T-helper 1 cell treated with Interleukin-12 subunit alpha and Interleukin-12 subunit beta and Interleukin-4 antibody, amounts not matched to agents 30 ng/mL and 1 ng/mL, for 36 hours (primary cell): ENCODE measurements around the gene TMEM221. TPM values are rescaled to one million over a fixed set of nuclear protein-coding genes. Genes with fewer than 3 reads are reported as not detected.

Experiments used
- intact Hi-C: fragments of 100-400 bp; cut with micrococcal nuclease; formaldehyde crosslinking; loops from one replicate; pipeline ENCODE4 v1.15.1; 2024
- total RNA-seq: library from RNA; stranded (reverse); gene quantifications from 2 replicates; pipeline ENCODE4 v1.2.3, GENCODE V29; 2022

The TMEM221 gene
- total RNA-seq, 1 donor from 2014 or later: not detected

DNA sequence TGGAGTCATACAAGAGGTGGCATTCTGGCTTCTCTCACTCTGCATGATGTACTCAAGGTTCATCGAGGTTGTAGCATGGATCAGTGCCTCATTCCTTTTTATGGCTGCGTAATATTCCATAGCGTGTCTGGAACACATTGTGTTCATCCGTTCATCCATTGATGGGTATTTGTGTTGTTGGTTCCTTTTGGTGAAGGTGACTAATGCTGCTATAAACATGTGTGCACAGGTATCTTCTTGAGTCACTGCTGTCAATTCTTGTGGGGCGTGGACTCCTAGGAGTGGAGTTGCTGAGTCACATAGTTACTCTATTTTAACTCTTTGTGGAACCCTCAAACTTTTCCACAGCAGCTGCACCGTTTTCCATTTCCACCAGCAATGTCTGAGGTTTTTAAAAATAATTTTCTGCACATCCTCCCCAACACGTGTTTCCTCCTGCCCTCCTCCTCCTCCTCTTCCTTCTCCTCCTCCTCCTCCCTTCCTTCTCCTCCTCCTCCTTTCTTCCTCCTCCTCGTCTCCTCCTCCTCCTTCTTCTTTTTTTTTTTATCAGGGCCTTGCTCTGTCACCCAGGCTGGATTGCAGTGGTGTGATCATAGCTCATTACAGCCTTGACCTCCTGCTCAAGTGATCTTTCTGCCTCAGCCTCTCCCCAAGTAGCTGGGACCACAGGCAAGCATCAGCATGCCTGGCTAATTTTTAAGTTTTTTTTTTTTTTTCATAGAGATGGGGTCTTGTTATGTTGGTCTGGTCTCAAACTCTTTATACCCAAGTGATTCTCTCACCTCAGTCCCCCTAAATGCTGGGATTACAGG is 2.0 kb upstream of the TMEM221 start:
- intact Hi-C loops: no loop called here

DNA sequence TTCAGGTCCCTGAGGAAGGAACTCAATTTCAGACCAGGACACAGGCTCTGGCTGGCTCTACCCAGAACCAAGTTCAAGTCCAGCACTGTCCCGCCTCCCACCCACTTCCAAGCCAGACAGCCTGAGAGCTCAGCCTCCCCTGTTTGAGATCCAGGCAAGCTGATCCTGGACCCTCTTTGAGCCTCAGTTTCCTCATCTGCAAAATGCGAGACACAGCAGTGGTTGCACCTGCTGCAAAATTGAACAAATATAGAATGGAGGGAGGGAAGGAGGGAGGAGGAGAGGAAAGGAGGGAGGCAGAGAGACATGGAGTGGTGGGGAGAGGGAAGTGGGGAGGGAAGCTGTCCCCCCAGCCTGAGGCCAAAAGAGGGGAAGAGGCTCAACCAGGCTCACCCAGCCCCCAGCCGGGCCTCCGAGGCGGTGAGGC is 751 bp downstream of the TMEM221 start:
- intact Hi-C loops: no loop called here

DNA sequence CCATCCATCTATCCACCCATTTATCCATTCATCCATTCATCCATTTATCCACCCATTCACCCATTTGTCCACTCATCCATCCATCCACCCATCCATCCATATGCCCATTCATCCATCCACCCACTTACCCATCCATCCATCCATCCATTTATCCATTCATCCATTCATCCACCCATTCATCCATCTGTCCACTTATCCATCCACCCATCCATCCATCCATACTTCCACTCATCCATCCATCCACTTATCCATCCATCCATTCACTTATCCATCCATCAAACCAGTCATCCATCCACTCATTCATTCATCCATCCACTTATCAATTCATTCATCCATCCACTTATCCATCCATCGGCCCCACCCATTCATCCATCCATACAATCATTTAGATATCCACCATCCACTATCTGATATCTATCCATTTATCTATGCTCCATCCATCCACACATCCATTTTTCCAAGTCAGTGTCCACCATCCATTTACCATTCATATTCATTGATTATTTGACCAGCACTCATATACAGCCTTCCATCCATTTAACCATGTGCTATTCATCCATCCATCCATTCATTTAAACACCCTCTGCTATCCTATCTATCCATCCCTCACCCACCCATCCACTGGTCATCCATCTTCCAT is 2.8 kb downstream of the TMEM221 start:
- intact Hi-C loops: no loop called here

DNA sequence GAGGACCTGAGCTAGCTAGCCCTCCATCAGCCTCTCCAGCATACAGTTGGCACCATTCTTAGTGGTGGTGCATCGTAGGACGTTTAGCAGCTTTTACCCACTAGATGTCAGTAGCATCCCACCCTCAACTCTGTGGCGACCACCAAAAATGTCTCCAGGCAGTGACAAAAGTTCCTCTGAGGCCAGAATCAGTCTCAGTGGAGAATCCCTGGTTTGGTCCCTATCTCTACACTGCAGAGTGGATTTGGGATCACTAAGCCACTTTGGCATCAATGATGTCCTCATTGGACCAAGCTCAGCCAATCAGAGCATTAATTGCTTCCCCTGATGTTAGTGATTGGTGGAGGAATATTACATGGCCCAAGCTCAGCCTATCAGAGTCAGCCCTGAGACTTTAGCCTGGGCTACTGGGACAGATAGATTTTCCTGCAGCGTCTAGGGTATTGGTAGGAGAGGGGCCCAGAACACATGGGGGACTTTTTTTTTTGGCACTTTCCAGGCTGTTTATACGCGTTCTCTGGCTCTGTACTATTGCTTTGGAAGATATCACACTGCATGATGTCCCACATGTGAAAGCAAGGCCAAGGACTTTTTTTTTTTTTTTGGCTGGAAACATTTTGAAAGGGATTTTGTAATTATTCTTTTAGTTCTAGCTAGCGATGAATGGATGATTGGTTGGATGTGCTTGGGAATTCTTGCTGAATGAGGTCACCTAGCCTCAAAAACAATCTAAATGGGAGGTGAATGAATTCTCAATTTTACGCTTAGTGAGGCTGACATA is 7.0 kb downstream of the TMEM221 start:
- intact Hi-C loops: no loop called here

DNA sequence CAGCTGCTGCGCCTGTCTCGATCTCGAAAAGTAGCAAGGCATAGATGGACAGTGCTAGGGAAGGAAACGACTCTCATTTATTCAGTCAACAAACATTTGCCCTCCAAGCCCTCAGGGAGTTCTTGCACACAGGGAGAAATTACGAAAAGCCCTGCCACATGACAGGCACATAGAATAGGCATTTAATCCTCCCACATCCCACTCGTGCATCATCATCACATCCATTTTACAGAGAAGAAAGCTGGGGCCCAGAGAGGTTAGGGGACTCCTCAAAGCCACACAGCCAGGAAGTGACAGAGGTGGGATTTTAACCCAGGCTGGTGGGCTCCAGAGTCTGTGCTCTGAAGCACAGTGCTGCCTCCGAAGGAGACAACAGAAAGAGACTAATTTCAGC is 11.6 kb downstream of the TMEM221 start:
- intact Hi-C loops: no loop called here

DNA sequence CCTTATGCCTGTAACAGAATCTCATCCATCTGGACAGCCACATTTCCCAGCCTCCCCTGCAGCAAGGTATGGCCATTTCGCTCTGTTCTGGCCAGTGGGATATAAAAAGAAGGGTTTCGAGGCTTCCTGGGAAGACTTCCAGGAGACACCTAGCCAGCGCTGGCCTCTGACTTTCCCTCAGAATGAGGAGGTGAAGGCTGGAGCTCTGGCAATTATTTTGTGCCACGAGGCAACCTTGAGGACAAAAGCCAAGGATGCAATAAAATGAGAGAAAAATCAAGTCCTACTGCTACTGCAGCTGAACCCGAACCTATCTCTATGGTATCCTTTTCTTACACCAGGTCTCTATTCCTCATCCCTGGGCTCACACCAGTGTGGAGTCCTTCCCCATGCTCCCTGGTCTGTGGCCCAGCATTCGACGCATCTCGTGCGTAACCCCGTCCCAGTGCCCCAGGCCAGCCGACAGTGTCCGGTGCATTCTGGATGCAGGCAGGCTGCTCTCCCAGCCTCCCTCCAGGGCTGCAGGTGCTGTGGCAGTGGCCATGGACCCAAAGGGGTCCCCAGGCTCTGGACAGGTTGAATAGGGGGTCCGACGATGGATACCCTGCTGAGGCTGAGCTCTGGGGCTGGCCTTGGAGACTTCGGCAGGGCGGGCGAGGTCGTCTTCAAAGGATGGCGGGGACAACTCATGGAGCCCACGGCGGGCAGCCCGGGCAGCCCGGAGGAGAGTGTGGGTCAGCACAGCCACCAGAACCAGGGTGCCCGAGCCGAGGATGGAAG is 12.2 kb downstream of the TMEM221 start:
- intact Hi-C loops: no loop called here

DNA sequence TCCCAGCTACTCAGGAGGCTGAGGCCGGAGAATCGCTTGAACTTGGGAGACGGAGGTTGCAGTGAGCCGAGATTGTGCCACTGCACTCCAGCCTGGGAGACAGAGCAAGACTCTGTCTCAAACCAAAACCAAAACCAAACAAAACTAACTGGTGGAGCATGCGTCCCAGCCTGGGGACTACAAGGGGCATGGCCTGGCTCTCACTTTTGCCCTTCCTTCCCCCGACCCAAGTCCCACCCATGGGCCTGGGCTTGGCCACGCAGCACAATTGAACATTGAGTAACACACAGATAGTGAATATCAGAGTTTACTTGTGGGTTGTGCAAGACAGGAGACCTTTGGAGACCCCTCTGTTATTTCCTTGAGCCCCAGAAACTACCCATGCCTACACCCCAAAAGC is 13.2 kb downstream of the TMEM221 start:
- intact Hi-C loops: no loop called here

DNA sequence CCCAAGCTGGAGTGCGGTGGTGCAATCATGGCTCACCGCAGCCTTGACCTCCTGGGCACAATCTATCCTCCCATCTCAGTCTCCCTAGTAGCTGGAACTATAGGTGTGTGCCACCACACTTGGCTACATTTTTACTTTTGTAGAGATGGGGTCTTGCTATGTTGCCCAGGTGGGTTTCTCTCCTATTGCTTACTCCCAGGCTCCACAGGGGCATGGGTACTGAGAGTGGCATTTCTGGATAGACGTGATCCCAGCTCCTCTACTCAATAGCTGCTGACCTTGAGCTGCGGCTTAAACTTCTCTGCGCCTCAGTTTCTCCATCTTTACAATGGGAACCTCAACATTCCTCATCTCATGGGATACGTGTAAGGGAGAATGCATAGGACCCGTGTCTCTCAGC is 17.1 kb downstream of the TMEM221 start:
- intact Hi-C loops: no loop called here

DNA sequence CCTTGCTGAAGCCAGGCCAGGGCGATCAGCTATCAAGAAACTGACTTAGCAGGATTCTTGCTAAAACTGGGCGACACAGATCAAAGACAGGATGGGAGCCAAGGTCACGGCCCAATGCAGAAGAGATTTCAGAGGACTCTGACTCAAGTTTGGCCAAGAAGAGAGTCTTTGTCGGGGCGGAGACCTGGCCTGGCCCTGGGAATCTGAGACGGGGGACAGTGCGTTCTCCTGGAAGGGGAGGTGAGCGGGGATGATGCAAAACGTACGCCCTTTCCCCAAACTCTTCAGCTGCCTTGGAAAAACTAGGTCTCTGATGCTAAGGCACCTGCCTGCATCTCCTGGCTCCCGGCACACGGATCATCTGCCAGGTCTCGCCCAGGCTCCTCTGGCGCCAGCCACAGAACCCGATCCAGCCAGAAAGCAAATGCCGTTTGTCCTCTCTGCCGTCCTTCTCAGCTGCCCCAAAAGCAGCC is 18.8 kb downstream of the TMEM221 start:
- intact Hi-C loops: no loop called here

DNA sequence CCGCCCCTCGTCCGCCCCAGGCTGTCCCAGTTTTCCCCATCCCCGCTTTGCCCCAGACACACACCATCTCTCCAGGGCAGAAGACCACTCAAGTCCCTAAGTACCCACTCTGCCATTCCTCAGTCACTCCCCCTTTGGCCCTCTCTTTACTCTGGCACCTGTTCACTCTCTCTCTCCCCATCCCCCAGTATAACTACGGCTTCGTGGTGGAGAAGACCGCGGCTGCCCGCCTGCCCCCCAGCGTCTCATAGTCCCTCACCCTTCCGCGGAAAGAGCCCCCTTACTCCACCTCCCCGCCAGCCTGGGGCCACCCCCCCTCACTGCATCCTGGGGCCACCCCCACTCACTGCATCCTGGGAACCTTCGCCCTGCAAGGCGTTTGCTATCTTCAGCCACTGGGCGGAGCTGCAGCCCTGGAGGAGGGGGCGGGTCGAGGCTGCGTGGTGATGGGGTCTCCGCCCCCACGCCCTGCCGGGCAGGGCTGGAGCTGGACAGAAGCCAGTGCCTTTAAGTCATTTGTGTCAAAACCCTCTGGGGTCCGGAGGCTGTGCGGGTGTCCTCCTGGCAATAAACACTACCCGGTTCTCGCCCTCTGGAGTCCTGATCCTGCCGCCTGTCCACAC is 23.6 kb downstream of the TMEM221 start:
- intact Hi-C loops: no loop called here

DNA sequence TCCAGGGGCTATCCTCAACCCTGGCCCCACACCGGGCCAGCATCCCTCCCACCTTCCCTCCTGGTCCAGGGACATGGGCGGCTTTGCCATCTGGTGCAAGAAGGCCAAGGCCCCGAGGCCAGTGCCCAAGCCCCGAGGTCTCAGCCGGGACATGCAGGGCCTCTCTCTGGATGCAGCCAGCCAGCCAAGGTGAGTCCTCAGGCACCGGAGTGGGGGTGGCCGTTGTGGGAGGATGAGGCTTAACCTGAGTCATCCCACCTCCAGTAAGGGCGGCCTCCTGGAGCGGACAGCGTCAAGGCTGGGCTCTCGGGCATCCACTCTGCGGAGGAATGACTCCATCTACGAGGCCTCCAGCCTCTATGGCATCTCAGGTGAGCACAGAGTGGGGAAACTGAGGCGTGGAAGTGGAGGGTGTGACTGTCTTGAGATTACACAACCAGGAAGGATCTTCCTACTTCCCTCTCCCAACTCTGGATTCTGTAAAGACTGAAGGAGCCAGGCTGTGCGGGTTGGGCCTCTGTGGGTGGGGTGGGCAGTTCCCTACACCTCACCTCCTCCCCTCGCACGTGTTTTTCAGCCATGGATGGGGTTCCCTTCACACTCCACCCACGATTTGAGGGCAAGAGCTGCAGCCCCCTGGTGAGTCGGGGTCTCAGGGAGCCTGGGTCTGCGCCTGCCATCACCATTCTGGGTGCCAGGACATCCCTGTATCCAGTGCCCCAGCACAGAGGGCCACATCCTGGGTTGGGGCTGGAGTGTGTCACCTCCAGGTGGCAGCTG is 24.8 kb downstream of the TMEM221 start:
- intact Hi-C loops: no loop called here

DNA sequence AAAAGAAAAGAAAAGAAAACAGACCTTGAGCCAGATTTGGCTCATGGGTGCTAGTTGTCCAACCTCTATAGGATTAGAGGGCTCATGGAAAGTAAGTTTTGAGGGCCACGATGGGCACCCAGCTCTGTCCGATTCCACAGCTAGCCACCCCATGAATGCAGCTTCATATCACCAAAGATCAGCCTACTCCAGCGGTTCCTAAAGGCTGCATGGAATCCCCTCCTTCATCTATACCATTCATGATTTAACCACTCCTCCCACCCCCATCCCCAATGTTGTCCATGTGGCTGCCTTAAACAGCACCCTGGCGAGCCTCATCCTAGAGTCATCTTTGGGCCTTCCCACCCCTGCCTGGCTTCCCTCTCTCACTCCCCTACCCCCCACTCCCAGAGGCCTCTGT is 26.5 kb downstream of the TMEM221 start:
- intact Hi-C loops: no loop called here

DNA sequence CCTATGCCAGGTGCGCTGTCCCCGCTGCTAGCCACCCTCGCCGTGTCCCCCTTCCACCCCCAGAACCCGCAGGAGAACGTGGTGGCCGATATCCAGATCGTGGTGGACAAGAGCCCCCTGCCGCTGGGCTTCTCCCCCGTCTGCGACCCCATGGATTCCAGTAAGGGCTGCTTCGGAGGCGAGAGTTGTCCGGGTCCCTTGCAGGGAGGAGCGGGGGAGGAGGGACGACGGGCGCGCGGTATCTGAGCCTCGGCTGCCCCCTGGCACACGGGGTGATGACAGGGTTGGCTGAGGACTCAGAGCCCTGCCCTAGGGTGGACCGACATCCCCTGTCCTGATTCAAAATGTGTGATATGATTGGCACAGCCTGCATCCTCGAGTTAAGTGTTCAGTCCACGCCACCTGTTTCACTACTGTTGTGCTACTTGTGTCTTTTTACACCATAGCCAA is 28.0 kb downstream of the TMEM221 start:
- intact Hi-C loops: loop anchor here (1.0 kb wide), 2 partner anchors 153 to 345 kb away; partner anchors contain the start of genes BABAM1, HAUS8 and MYO9B

DNA sequence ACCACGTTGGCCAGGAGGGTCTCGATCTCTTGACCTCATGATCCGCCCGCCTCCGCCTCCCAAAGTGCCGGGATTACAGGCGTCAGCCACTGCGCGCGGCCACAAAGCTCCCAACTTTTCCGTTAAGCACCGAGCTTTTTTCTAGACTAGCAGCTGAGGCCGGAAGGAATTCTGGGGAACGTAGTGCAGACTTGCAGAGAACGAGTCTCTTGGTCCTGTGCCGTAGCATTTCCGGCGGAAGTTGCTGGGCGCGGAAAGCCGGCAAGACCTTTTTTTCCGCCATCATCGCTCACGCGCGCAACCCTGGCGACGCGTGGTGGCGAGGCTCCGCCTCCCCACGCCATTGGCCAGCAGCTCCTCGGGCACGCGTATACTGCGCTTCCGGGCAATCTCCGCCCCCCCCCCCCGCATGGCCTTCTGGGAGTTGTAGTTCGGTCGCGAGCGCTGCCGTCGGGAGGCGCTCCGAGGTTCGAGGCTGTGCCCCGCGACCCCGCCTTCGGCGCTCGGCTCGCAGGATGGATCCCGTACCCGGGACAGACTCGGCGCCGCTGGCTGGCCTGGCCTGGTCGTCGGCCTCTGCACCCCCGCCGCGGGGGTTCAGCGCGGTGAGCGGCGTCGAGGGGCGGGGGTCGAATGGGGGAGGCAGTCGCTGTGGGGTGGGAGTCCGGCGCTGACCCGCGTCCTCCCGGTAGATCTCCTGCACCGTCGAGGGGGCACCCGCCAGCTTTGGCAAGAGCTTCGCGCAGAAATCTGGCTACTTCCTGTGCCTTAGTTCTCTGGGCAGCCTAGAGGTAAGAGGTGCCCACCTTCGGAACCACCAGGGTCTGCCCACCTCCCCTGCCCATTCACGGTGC is 28.6 kb downstream of the TMEM221 start, which contains the start of gene MVB12A:
MVB12A (plus strand) TSS at position 427 of the 854 bp plus-strand sequence; CDS start at position 516, 89 bp downstream.
- intact Hi-C loops: loop anchor here (1.0 kb wide), 11 partner anchors 15 to 345 kb away; partner anchors contain the start of genes BABAM1, BST2, COLGALT1 and DDA1

DNA sequence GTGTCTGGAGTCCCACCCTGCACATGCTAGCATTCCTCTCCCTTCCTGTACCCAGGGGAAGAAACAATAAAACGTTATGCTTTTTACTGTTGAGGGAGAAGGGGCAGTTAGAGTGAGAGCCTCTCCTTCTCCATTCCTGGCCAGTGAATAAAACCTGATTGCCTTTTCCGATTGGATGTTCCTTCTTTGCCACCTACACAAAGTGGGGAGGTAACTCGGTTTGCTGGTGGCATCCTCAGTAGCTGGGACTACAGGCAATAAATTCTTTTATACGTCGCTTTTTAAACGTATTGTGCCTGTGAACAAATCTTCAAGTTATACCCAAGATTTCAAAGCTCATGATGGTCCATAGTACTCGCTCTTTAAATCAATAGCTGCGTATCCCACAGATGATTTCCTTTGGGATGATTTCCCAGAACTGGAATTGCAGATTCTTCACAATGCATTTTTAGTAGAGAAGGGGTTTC is 29.3 kb downstream of the TMEM221 start:
- intact Hi-C loops: loop anchor here (1.0 kb wide), 9 partner anchors 14 to 204 kb away; partner anchors contain the start of genes BST2, COLGALT1, DDA1 and GTPBP3

DNA sequence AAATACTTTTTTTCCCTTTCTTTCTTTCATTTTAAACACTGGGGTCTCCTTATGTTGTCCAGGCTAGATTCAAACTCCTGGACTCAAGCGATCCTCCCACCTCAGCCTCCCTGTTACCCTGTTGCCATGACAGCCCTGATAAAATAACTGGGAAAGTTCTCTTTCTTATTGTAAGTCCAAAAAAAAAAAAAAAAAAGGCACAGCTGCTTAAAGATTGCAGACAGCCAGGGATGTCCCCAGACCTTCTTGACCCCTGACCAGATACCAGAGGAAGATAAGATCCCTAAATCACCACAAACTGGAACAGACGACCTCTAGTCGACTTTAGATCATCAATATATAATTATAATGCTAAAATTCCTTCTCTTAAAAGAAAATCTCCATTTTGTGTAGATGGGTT is 29.8 kb downstream of the TMEM221 start:
- intact Hi-C loops: loop anchor here (1.0 kb wide), 9 partner anchors 13 to 203 kb away; partner anchors contain the start of genes BST2, COLGALT1, DDA1 and GTPBP3

DNA sequence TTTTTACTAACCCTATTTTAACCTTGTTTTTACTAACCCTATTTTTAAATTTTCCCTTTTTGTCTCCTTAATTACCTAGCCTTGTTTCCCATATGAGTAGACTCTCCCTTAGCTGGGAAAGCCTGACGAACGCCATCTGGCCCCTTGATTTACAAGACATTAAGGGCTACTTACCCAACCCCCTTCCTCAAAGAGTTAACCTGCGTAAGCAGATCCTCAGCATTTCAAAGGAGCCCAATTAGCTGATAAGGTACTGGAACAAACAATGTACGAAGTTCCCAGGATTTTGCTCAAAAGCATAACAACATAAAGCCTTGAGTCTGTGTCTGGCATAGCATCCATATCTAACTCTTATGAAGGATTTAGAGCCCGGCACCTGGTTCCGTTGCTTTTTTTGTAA is 33.3 kb downstream of the TMEM221 start:
- intact Hi-C loops: no loop called here

DNA sequence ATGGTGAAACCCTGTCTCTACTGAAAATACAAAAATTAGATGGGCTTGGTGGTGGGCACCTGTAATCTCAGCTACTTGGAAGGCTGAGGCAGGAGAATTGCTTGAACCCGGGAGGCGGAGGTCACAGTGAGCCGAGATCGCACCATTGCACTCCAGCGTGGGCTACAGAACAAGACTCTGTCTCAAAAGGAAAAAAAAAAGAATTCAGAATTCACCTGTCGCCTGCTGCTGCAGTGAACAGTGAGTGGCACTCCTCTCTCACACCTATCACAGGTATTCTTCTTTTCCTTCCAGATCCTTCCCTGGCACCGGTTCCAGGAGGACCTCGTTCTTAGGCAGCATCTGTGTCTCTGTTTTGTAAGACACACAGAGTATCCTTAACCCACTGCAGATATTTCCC is 34.4 kb downstream of the TMEM221 start:
- intact Hi-C loops: no loop called here
